Measurements from ENCODE around the gene OVAAL.

DNA sequence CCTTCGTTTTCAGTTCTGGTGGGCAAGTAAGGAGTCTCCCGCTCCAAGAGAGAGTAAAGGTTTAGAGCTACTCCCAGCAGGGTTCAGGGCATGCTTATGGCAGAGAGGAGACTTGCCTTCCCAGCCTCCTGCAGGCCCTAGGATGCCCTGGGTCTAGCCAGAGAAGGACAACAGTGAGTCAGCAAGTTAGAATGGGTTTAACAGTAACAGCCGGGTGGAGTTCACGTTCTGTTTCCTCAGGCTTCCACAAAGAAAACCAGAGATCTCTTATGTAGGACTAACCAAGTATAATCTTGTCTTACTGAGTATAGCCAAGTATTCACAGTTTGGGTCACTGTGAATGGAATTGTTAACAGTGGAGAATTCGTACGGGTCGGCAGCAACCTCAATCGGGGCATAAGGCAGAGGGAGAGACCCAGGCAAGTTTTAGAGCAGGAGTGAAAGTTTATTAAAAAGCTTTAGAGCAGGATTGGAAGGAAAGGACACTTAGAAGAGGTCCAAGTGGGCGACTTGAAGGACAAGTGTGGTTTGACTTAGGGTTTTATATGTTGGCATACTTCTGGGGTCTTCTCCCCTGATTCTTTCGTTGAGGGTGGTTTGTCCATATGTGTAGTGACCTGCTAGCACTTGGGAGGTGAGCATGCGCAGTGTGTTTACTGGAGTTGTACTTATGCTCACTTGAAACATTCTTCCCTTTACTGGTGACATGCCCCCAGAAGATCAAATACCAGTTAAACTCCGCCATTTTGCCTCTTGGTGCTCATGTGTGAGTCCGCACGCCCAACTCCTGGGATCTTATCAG, 4.5 kb downstream of the OVAAL start:
- TF ChIP-seq, protein P1, sequence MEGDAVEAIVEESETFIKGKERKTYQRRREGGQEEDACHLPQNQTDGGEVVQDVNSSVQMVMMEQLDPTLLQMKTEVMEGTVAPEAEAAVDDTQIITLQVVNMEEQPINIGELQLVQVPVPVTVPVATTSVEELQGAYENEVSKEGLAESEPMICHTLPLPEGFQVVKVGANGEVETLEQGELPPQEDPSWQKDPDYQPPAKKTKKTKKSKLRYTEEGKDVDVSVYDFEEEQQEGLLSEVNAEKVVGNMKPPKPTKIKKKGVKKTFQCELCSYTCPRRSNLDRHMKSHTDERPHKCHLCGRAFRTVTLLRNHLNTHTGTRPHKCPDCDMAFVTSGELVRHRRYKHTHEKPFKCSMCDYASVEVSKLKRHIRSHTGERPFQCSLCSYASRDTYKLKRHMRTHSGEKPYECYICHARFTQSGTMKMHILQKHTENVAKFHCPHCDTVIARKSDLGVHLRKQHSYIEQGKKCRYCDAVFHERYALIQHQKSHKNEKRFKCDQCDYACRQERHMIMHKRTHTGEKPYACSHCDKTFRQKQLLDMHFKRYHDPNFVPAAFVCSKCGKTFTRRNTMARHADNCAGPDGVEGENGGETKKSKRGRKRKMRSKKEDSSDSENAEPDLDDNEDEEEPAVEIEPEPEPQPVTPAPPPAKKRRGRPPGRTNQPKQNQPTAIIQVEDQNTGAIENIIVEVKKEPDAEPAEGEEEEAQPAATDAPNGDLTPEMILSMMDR (IDR thresholded peaks at IDR 0.05), result no peak
- no peak for TF ChIP-seq POLR2A (IDR thresholded peaks at IDR 0.05)

All from body of pancreas (tissue), 4 donors.